K562 (cell line): ENCODE measurements around the gene SOX21. TPM values are rescaled to one million over a fixed set of nuclear protein-coding genes. Genes with fewer than 3 reads are reported as not detected.

ENCODE experiments used
- ATAC-seq: fragments of 200-7000 bp; cut with Tn5 transposase; 3 replicates; pipeline ENCODE4 v1.9.1; 2020; ENCODE audit warnings: moderate library complexity
- BruUV-seq: library from RNA; stranded (reverse); fragments of 400-500 nt; replicated peaks from 2 replicates; lab custom pipeline; 2021; lab: Mats Ljungman, UMichigan
- CTCF ChIA-PET: fragments of 300-600 bp; formaldehyde crosslinking; extraction: SDS; loops from one replicate; lab custom pipeline; 2021; ENCODE audit warnings: low intra/inter-chr PET ratio; lab: Yijun Ruan, JAX
- POLR2A ChIA-PET: fragments of 300-600, 350-650 bp; sonication (Branson Sonifier 250); formaldehyde crosslinking; extraction: SDS; loops from one replicate; lab custom pipeline; 2021; ENCODE audit warnings: antibody characterized with exemption, inconsistent platforms; lab: Yijun Ruan, JAX
- DNase-seq, 4 experiments: peaks; one replicate each; pipeline versions ENCODE4 v3.0.0 to v3.0.0-alpha.2; 2011 to 2018; ENCODE audit warnings: low spot score in 3 of 4, mixed read lengths in 3 of 4; ENCODE audit errors: extremely low read depth in 1 of 4
- FAIRE-seq: peaks from 2 replicates; lab custom pipeline; 2011; peaks lifted over from hg19 to GRCh38; lab: Jason Lieb, UNC
- H2AFZ ChIP-seq: 2 replicates; pipeline ENCODE4 v1.6.0; 2011; ENCODE audit warnings: low read depth, low read length, control low read depth, inconsistent platforms
- H3K27ac ChIP-seq: fragments of 200-600 bp; 3 replicates; pipeline ENCODE4 v1.8.0; 2011; ENCODE audit warnings: low read depth, mild to moderate bottlenecking, control low read depth, inconsistent platforms, low read length, moderate library complexity, mixed read lengths; ENCODE audit errors: extremely low read depth
- H3K27me3 ChIP-seq, 2 experiments: fragments of 300-600 bp in 1 of 2; 2 replicates in 1 of 2; 3 replicates in 1 of 2; pipeline versions ENCODE4 v1.6.0 to v1.8.0; 2011; ENCODE audit warnings: inconsistent platforms in 2 of 2, low read length in 2 of 2, mild to moderate bottlenecking in 1 of 2, mixed read lengths in 1 of 2, moderate library complexity in 1 of 2; ENCODE audit not compliant: control insufficient read depth in 2 of 2, insufficient read depth in 2 of 2
- H3K36me3 ChIP-seq: fragments of 300-600 bp; 3 replicates; pipeline ENCODE4 v1.8.0; 2011; ENCODE audit warnings: mild to moderate bottlenecking, low read length, inconsistent platforms; ENCODE audit not compliant: control insufficient read depth, insufficient read depth
- H3K4me1 ChIP-seq, 2 experiments: fragments of 200-600 bp in 1 of 2; replicated peaks in 1 of 2; 2 replicates in 1 of 2; 3 replicates in 1 of 2; pipeline versions ENCODE4 v1.5.1 to v1.8.0; 2011; ENCODE audit warnings: inconsistent platforms in 2 of 2, low read length in 2 of 2, mild to moderate bottlenecking in 1 of 2, mixed read lengths in 1 of 2, moderate library complexity in 1 of 2; ENCODE audit not compliant: control insufficient read depth in 2 of 2, insufficient read depth in 2 of 2
- H3K4me2 ChIP-seq: 2 replicates; pipeline ENCODE4 v1.6.1; 2011; ENCODE audit warnings: low read length, control low read depth, inconsistent platforms, mixed read lengths; ENCODE audit not compliant: insufficient read depth
- H3K4me3 ChIP-seq: fragments of 200-600 bp; sonication (generic), shearing (Covaris generic); 2 replicates; pipeline ENCODE4 v1.5.1; 2016; ENCODE audit warnings: control low read depth, inconsistent platforms
- H3K79me2 ChIP-seq: fragments of 200-600 bp; 3 replicates; pipeline ENCODE4 v1.8.0; 2011; ENCODE audit warnings: low read length, inconsistent platforms; ENCODE audit not compliant: control insufficient read depth, insufficient read depth
- H3K9ac ChIP-seq, 2 experiments: 2 replicates each; pipeline versions ENCODE4 v1.6.0 to v1.6.1; 2011; ENCODE audit warnings: low read depth in 2 of 2, low read length in 2 of 2, control low read depth in 1 of 2, inconsistent platforms in 1 of 2, mild to moderate bottlenecking in 1 of 2, mixed read lengths in 1 of 2; ENCODE audit not compliant: insufficient read depth in 1 of 2
- H3K9me1 ChIP-seq: one replicate; pipeline ENCODE4 v1.6.0; 2011; ENCODE audit warnings: inconsistent platforms, mild to moderate bottlenecking, low read length, moderate library complexity; ENCODE audit not compliant: control insufficient read depth, insufficient read depth
- H3K9me3 ChIP-seq: replicated peaks from 2 replicates; pipeline ENCODE4 v1.5.1; 2011; ENCODE audit warnings: low read depth, low read length, inconsistent platforms; ENCODE audit not compliant: control insufficient read depth, insufficient read depth
- H4K20me1 ChIP-seq: replicated peaks from 2 replicates; pipeline ENCODE4 v1.6.1; 2011; ENCODE audit warnings: low read length, inconsistent platforms, mixed read lengths; ENCODE audit not compliant: control insufficient read depth, insufficient read depth
- CEBPG ChIP-seq, 3 experiments: fragments of 200-800 bp in 1 of 3; sonication (Bioruptor generic) in 1 of 3; sonication (generic) in 1 of 3; formaldehyde crosslinking in 1 of 3; IDR thresholded peaks in 2 of 3; conservative IDR thresholded peaks in 1 of 3; 2 replicates each; pipeline versions ENCODE4 v1.6.1 to v1.8.0; 2016 to 2022; ENCODE audit warnings: missing compliant biosample characterization in 2 of 3, missing genetic modification characterization in 2 of 3, mild to moderate bottlenecking in 1 of 3, missing genetic modification reagents in 1 of 3
- COPS2 ChIP-seq: fragments of 450-650 bp; conservative IDR thresholded peaks from 2 replicates; pipeline ENCODE4 v1.6.1; 2016; ENCODE audit warnings: mild to moderate bottlenecking, moderate library complexity
- DIDO1 ChIP-seq: fragments of 450-650 bp; IDR thresholded peaks from 2 replicates; pipeline ENCODE4 v1.6.1; 2016; ENCODE audit warnings: low read depth, missing biosample characterization, missing genetic modification characterization
- E2F3 ChIP-seq: fragments of 250-450 bp; sonication (Bioruptor Pico); IDR thresholded peaks from 2 replicates; pipeline ENCODE4 v1.4.0; 2020; ENCODE audit warnings: mild to moderate bottlenecking
- MEF2A ChIP-seq: IDR thresholded peaks from 2 replicates; pipeline ENCODE4 v1.6.1; 2011; ENCODE audit warnings: low read depth, mild to moderate bottlenecking, low read length, moderate library complexity; ENCODE audit not compliant: control insufficient read depth
- MGA ChIP-seq: fragments of 450-650 bp; IDR thresholded peaks from 2 replicates; pipeline ENCODE4 v1.6.1; 2016; ENCODE audit warnings: mild to moderate bottlenecking, moderate library complexity
- PCBP2 ChIP-seq: fragments of 200-400 bp; formaldehyde crosslinking; IDR thresholded peaks from 2 replicates; pipeline ENCODE4 v1.6.1; 2018; ENCODE audit warnings: low read length, low read depth, mild to moderate bottlenecking, moderate library complexity; ENCODE audit not compliant: poor library complexity, severe bottlenecking
- ZBED1 ChIP-seq: IDR thresholded peaks from 2 replicates; pipeline ENCODE4 v1.6.1; 2014
- ZNF408 ChIP-seq: fragments of 250-450 bp; sonication (Bioruptor Pico); IDR thresholded peaks from 2 replicates; pipeline ENCODE4 v1.4.0; 2020; ENCODE audit warnings: low read depth, mild to moderate bottlenecking, moderate library complexity
- ZNF449 ChIP-seq: fragments of 250-450 bp; sonication (Bioruptor Pico); IDR thresholded peaks from 2 replicates; pipeline ENCODE4 v1.8.0; 2022; ENCODE audit warnings: moderate library complexity, mild to moderate bottlenecking, inconsistent platforms
- WGBS: fragments of 100-300 bp; shearing (Covaris generic); methylation state at CpG from one replicate; pipeline ENCODE4 v1.1.6; 2016; ENCODE audit warnings: low coverage, mixed read lengths; ENCODE audit not compliant: insufficient coverage; ENCODE audit errors: missing lambda C conversion rate; 5-methylcytosine and 5-hydroxymethylcytosine counted together
- in situ Hi-C: fragments of 300-500 bp; cut with MboI; formaldehyde crosslinking; loops from 4 replicates; pipeline ENCODE4 v1.15.0; 2018; ENCODE audit warnings: inconsistent platforms, mixed read lengths
- intact Hi-C: fragments of 100-400 bp; cut with micrococcal nuclease; formaldehyde crosslinking; loops from 2 replicates; pipeline ENCODE4 v1.14.2; 2022
- polyA plus RNA-seq, 8 experiments: library from polyadenylated mRNA; depleted of rRNA in 4 of 8; stranded (reverse) in 5 of 8; unstranded in 3 of 8; fragments of >200 nt; fragmentation: Nextera tagmentation in 2 of 8; fragmentation: Illumina TruSeq in 1 of 8; extraction: Ambion mirVana in 2 of 8; extraction: Trizol in 1 of 8; gene quantifications; 2 replicates each; pipeline versions ENCODE4 v1.2.1 to v1.2.3, GENCODE V29; 2011 to 2014; ENCODE audit warnings: inconsistent platforms in 1 of 8, missing spikeins in 1 of 8
- total RNA-seq, 7 experiments: library from RNA; depleted of rRNA in 6 of 7; stranded (reverse); fragments of >200 nt in 6 of 7; fragmentation: Illumina TruSeq in 2 of 7; extraction: Trizol in 2 of 7; gene quantifications; 2 replicates each; pipeline versions ENCODE4 v1.2.1 to v1.2.3, GENCODE V29; 2011 to 2021; ENCODE audit warnings: low replicate concordance in 1 of 7

SOX21 gene
- total and polyA plus RNA-seq, 9 of the 15 experiments (the other 6 are each of a cell fraction or from before 2014, with no cell fraction given) = 0.07 TPM; not detected in 8

DNA sequence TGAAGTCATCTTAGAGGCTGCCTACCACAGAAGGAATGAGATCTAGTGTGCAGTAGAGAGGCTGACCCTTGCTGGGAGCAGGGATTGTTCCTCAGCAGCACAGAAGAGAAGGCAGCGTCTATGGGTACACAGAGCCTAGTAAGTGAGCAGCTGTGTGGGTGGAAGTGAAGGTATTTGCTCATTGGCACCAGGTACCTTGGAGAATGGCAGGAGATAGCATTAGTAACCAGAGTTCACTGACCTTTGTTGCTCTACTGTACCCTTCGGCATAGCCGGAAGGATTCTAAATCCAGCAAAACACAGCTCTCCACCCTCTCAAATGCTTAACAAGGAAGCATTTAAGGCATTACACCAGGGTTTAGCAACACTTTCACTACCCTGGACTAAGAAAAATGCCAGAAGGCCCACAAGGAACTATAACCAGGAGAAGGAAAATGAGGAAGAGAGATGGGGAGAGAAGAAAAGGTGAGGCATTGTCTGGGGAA lies 12.3 kb downstream of the SOX21 start:
- no peak for FAIRE-seq
- H3K9me3 ChIP-seq = no peaks in the 10 kb centered on the region
- in situ Hi-C loops (no loop called here), intact Hi-C loops (no loop called here)
- no peak overlapping the region for H2AFZ ChIP-seq
- H3K9me1 ChIP-seq = no peaks in the 10 kb centered on the region
- no peak overlapping the region for H3K9ac ChIP-seq
- ChIA-PET CTCF (no interaction called here), POLR2A (no interaction called here)
- no peaks in the 10 kb centered on the region for H3K36me3 ChIP-seq
- 59% methylated on average over 3 of the region's 3 CpGs for WGBS
- ATAC-seq = no peak
- BruUV-seq = no TSS peak
- H3K4me1 ChIP-seq = peaks cover 0 to 6% of the 10 kb centered on the region in 2 experiments; a peak in 2 of 5 replicates
- H4K20me1 ChIP-seq = no peaks in the 10 kb centered on the region
- no peak overlapping the region for H3K4me3 ChIP-seq
- H3K27ac ChIP-seq = no peak overlapping the region
- H3K27me3 ChIP-seq = peaks cover 3 to 24% of the 10 kb centered on the region in 2 experiments; a peak in 3 of 5 replicates
- no peaks in the 10 kb centered on the region for H3K79me2 ChIP-seq
- no peak overlapping the region for H3K4me2 ChIP-seq
- DNase-seq = no peak
- no peak for TF ChIP-seq MEF2A
- TF ChIP-seq ZNF449 (CRISPR knock-in tag) = no peak
- TF ChIP-seq ZNF408 = no peak
- no peak for TF ChIP-seq PCBP2
- TF ChIP-seq COPS2 = no peak
- TF ChIP-seq E2F3 = no peak
- no peak for TF ChIP-seq MGA
- TF ChIP-seq DIDO1 = no peak
- no peak for TF ChIP-seq CEBPG (CRISPR knock-in tag; IDR thresholded peaks at IDR 0.05)
- TF ChIP-seq CEBPG (tag; conservative IDR thresholded peaks at IDR 0.05 in 1 of 2, IDR thresholded peaks at IDR 0.05 in 1 of 2) = no peak
- TF ChIP-seq ZBED1 = no peak
